MM.1S (cell line): Measurements from ENCODE around the gene CCL16.

Source experiments
- EZH2 ChIP-seq: fragments of 300-600 bp; sonication (generic); optimal IDR thresholded peaks from 2 replicates; pipeline ENCODE3; 2017; ENCODE audit warnings: low read depth, mild to moderate bottlenecking, antibody characterized with exemption, low read length, mixed read lengths
- TF ChIP-seq, protein P1 (sequence below): fragments of 300-600 bp; sonication (generic); IDR thresholded peaks from 2 replicates; pipeline ENCODE4 v1.5.1; 2016; ENCODE audit warnings: antibody characterized with exemption, low read length, mixed read lengths

DNA sequence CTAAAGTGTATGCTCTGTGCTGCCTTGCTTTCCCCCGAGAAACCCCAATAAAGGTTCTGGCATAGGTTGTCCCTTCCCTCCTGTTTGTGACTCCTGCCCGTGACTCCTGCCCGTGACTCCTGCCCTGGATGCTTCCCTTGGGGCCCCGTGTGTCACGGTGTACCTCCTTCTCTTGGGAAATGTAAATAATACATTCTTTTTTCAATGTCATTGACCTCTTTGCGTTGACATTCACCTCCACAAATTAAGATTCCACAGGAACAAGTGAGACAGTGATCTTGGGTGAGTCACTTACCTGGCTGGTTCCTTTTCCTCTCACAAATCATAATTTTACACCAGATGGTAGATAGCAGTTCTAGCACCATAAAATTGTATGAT is 19.4 kb upstream of the CCL16 start:
- TF ChIP-seq, protein P1, sequence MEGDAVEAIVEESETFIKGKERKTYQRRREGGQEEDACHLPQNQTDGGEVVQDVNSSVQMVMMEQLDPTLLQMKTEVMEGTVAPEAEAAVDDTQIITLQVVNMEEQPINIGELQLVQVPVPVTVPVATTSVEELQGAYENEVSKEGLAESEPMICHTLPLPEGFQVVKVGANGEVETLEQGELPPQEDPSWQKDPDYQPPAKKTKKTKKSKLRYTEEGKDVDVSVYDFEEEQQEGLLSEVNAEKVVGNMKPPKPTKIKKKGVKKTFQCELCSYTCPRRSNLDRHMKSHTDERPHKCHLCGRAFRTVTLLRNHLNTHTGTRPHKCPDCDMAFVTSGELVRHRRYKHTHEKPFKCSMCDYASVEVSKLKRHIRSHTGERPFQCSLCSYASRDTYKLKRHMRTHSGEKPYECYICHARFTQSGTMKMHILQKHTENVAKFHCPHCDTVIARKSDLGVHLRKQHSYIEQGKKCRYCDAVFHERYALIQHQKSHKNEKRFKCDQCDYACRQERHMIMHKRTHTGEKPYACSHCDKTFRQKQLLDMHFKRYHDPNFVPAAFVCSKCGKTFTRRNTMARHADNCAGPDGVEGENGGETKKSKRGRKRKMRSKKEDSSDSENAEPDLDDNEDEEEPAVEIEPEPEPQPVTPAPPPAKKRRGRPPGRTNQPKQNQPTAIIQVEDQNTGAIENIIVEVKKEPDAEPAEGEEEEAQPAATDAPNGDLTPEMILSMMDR: no peak
- TF ChIP-seq EZH2: no peak
